ENCODE measurements around the gene CHRNA5. TPM values are rescaled to one million over a fixed set of nuclear protein-coding genes. Genes with fewer than 3 reads are reported as not detected.
A peak's percentile ranks its signal among the peaks of the same experiment; 100 is the strongest.

Gene CHRNA5
- total and polyA plus RNA-seq, 9 of the 15 experiments (the other 6 are each of a cell fraction or from before 2014, with no cell fraction given) = 2.8 to 16.1 (median 11.4) TPM

DNA sequence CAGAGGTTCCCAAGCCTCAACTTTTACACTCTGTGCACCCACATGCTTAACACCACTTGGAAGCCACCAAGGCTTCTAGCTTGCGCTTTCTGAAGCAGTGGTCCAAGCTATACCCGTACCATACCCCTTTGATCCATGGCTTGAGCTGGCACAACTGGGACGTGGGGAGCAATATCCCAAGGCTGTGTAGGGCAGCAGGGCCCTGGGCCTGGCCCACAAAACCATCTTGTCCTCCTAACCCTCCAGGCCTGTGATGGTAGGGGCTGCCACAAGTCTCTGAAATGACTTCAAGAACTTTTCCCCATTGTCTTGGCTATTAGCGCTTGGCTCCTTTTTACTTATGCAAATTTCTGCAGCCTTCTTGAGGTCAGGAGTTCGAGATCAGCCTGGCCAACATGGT lies 41.1 kb upstream of the CHRNA5 start:
- ATAC-seq (no peak), FAIRE-seq (no peak), DNase-seq (ENCODE audit: extremely low read depth in 1 of 4, low spot score in 3 of 4) (no peak)
- Histone ChIP-seq H3K9me3 (replicated peaks; ENCODE audit: control insufficient read depth, insufficient read depth, low read depth, low read length) (0 out of 2 replicates have a peak, but pooled peaks cover 6% of the 10 kb centered on the region), H3K4me1 (replicated peaks in 1 of 2; ENCODE audit: control insufficient read depth in 2 of 2, insufficient read depth in 2 of 2, low read length in 2 of 2) (no peaks in the 10 kb centered on the region; a peak in 1 of 5 replicates), H2AFZ (ENCODE audit: low read depth, low read length) (no peak overlapping the region), H3K4me3 (no peak overlapping the region), H4K20me1 (replicated peaks; ENCODE audit: control insufficient read depth, insufficient read depth, low read length) (no peaks in the 10 kb centered on the region), H3K27me3 (ENCODE audit: control insufficient read depth in 2 of 2, insufficient read depth in 2 of 2, low read length in 2 of 2) (no peaks in the 10 kb centered on the region), H3K79me2 (ENCODE audit: control insufficient read depth, insufficient read depth, low read length) (no peaks in the 10 kb centered on the region), H3K36me3 (ENCODE audit: control insufficient read depth, insufficient read depth, low read length) (no peaks in the 10 kb centered on the region), H3K4me2 (ENCODE audit: insufficient read depth, low read length) (no peak overlapping the region), H3K9me1 (ENCODE audit: control insufficient read depth, insufficient read depth, low read length) (no peaks in the 10 kb centered on the region), H3K27ac (ENCODE audit: extremely low read depth, low read depth, low read length) (no peak overlapping the region), H3K9ac (ENCODE audit: insufficient read depth in 1 of 2, low read depth in 2 of 2, low read length in 2 of 2) (no peak overlapping the region)
- POLR2A ChIA-PET = no interaction called here
- BruUV-seq (replicated peaks) = no TSS peak
- no peak for TF ChIP-seq ZNF79 (CRISPR knock-in tag; IDR thresholded peaks at IDR 0.05; ENCODE audit: low read depth)
- TF ChIP-seq, protein P1, sequence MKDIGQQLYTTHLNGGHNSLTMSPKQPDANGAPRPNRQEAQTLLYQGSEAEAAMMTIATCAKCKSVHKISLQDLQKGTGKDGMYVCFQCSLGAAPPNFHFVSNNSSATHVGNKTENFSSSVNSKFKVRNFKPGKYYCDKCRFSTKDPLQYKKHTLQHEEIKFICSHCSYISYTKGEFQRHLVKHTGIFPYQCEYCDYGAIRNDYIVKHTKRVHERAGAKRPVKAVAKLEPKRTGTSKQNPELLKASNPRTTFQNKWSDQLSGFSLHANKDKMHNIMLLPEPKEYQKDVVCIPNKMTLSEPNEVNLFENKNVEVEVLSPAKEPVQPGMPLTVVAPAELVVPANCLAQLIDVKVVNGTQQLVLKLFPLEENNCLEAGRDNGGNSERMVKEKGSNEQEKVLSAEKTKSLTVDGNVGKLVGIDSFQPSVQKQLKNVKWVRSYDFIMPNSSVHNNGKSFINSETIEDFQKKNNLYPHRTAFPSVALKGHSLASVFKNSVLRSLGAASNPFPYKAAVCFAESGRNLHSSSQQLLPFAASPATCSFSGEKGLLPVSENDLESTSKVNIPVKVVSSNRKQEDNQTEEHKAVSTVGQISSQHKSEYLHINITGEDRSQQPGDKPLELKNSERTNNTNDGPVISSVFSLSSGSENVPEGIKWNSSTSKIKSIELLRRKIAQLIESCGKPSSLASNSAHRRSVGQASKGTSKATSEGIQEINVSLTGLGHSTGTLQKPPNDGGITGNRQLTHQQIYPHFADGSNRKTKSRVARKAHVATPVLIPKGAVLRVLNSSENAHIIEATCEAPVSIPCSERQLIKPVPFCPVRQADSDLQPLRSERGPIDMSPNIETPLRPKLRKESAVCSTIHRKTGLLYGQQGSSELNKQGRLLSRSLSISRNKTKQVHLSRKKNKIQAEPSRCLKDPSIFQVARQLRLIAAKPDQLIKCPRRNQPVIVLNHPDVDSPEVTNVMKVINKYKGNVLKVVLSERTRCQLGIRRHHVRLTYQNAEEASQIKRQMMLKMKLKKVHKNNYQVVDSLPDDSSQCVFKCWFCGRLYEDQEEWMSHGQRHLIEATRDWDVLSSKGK (CRISPR knock-in tag; IDR thresholded peaks at IDR 0.05) = no peak
- no peak for TF ChIP-seq TAF7 (tag; IDR thresholded peaks at IDR 0.05)
- no peak for TF ChIP-seq TCF3 (CRISPR knock-in tag; IDR thresholded peaks at IDR 0.05)
- TF ChIP-seq ZFP36 (IDR thresholded peaks at IDR 0.05; ENCODE audit: low read depth, low read length, partially characterized antibody) = peak; percentile 25
- TF ChIP-seq NFIC (IDR thresholded peaks at IDR 0.05) = no peak
- WGBS (ENCODE audit: insufficient coverage, low coverage, missing lambda C conversion rate) = 32% methylated on average over 5 of the region's 5 CpGs
- CTCF ChIA-PET (ENCODE audit: low intra/inter-chr PET ratio) = no interaction called here
- intact Hi-C loops (cut with micrococcal nuclease) (no loop called here), in situ Hi-C loops (cut with MboI) (no loop called here)

Measured in K562 (cell line).